SK-N-SH treated with all-trans-retinoic acid at 6 μM for 48 hours (cell line): Measurements from ENCODE around the gene HHATL.

Source experiments
- TOX ChIP-seq: fragments of 250-450 bp; sonication (Bioruptor Pico); IDR thresholded peaks from 2 replicates; pipeline ENCODE4 v1.8.0; 2021; ENCODE audit warnings: mild to moderate bottlenecking, moderate library complexity, borderline replicate concordance
- ZFP30 ChIP-seq: fragments of 450-650 bp; formaldehyde crosslinking; IDR thresholded peaks from 2 replicates; pipeline ENCODE4 v1.5.0; 2022; ENCODE audit warnings: mild to moderate bottlenecking, moderate library complexity
- ZNF565 ChIP-seq: fragments of 450-650 bp; formaldehyde crosslinking; conservative IDR thresholded peaks from 2 replicates; pipeline ENCODE4 v1.5.0; 2020; ENCODE audit warnings: low read depth, mild to moderate bottlenecking, moderate library complexity

GRCh38 chr3:42728668-42729364 lies 26.2 kb upstream of the HHATL start:
- TF ChIP-seq ZFP30 (CRISPR knock-in tag) = no peak
- no peak for TF ChIP-seq ZNF565 (CRISPR knock-in tag)
- no peak for TF ChIP-seq TOX (CRISPR knock-in tag)
